Measurements from ENCODE around the gene OR2AG1.

- TF ChIP-seq, protein P1, sequence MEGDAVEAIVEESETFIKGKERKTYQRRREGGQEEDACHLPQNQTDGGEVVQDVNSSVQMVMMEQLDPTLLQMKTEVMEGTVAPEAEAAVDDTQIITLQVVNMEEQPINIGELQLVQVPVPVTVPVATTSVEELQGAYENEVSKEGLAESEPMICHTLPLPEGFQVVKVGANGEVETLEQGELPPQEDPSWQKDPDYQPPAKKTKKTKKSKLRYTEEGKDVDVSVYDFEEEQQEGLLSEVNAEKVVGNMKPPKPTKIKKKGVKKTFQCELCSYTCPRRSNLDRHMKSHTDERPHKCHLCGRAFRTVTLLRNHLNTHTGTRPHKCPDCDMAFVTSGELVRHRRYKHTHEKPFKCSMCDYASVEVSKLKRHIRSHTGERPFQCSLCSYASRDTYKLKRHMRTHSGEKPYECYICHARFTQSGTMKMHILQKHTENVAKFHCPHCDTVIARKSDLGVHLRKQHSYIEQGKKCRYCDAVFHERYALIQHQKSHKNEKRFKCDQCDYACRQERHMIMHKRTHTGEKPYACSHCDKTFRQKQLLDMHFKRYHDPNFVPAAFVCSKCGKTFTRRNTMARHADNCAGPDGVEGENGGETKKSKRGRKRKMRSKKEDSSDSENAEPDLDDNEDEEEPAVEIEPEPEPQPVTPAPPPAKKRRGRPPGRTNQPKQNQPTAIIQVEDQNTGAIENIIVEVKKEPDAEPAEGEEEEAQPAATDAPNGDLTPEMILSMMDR (tag by site-specific recombination; IDR thresholded peaks at IDR 0.05) = no peak
- no peak for TF ChIP-seq ZNF366 (tag by site-specific recombination; conservative IDR thresholded peaks at IDR 0.05)
- TF ChIP-seq, protein P2, sequence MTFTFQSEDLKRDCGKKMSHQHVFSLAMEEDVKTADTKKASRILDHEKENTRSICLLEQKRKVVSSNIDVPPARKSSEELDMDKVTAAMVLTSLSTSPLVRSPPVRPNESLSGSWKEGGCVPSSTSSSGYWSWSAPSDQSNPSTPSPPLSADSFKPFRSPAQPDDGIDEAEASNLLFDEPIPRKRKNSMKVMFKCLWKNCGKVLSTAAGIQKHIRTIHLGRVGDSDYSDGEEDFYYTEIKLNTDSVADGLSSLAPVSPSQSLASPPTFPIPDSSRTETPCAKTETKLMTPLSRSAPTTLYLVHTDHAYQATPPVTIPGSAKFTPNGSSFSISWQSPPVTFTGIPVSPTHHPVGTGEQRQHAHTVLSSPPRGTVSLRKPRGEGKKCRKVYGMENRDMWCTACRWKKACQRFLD (tag by site-specific recombination; IDR thresholded peaks at IDR 0.05) = no peak
- TF ChIP-seq GLI4 (tag by site-specific recombination; IDR thresholded peaks at IDR 0.05) = no peak
- TF ChIP-seq REST (tag by site-specific recombination; IDR thresholded peaks at IDR 0.05) = no peak
- no peak for TF ChIP-seq ZBTB26 (tag by site-specific recombination; optimal IDR thresholded peaks at IDR 0.05)
Observed at GRCh38 chr11:6818967-6819366, 36.1 kb downstream of the OR2AG1 start.

Measured in HEK293 (cell line).